ACC112 (cell line): ENCODE results near the gene SPIRE1.

Experiments used
- H2AFZ ChIP-seq: fragments of 200-600 bp; sonication (generic); one replicate; pipeline ENCODE4 v1.6.0; 2017; ENCODE audit warnings: antibody characterized with exemption, low read length; ENCODE audit not compliant: unreplicated experiment
- H3K27ac ChIP-seq: fragments of 200-600 bp; sonication (generic); 2 replicates; pipeline ENCODE4 v1.5.1; 2014; ENCODE audit warnings: low read depth, mild to moderate bottlenecking, antibody characterized with exemption, low read length, moderate library complexity
- H3K27me3 ChIP-seq: fragments of 200-600 bp; sonication (generic); 2 replicates; pipeline ENCODE4 v1.6.1; 2014; ENCODE audit warnings: mild to moderate bottlenecking, antibody characterized with exemption, low read length, moderate library complexity, mixed read lengths; ENCODE audit not compliant: insufficient read depth
- H3K36me3 ChIP-seq: fragments of 200-600 bp; sonication (generic); 2 replicates; pipeline ENCODE4 v1.6.1; 2016; ENCODE audit warnings: mild to moderate bottlenecking, antibody characterized with exemption, low read length, moderate library complexity, mixed read lengths; ENCODE audit not compliant: insufficient read depth
- H3K4me1 ChIP-seq: fragments of 200-600 bp; sonication (generic); one replicate; pipeline ENCODE4 v1.6.1; 2016; ENCODE audit warnings: low read length, mixed read lengths; ENCODE audit not compliant: insufficient read depth, unreplicated experiment, control insufficient read depth
- H3K4me3 ChIP-seq: fragments of 200-600 bp; sonication (generic); 2 replicates; pipeline ENCODE4 v1.5.1; 2014; ENCODE audit warnings: mild to moderate bottlenecking, low read depth, low read length
- H3K79me2 ChIP-seq: fragments of 200-600 bp; sonication (generic); one replicate; pipeline ENCODE4 v1.6.0; 2016; ENCODE audit warnings: low read length; ENCODE audit not compliant: control insufficient read depth, unreplicated experiment, insufficient read depth

SPIRE1 gene

GRCh38 chr18:12432196-12432595, 225.7 kb downstream of the SPIRE1 start:
- H3K79me2 ChIP-seq = no peaks in the 10 kb centered on the region
- H3K27ac ChIP-seq = no peak overlapping the region
- H3K4me3 ChIP-seq = no peak overlapping the region
- peaks cover 23% of the 10 kb centered on the region for H3K36me3 ChIP-seq
- H3K27me3 ChIP-seq = no peaks in the 10 kb centered on the region
- H3K4me1 ChIP-seq = no peaks in the 10 kb centered on the region
- no peak overlapping the region for H2AFZ ChIP-seq

GRCh38 chr18:12431561-12431960, 226.3 kb downstream of the SPIRE1 start:
- no peaks in the 10 kb centered on the region for H3K79me2 ChIP-seq
- H3K27me3 ChIP-seq = no peaks in the 10 kb centered on the region
- H3K36me3 ChIP-seq = peaks cover 30% of the 10 kb centered on the region
- H2AFZ ChIP-seq = no peak overlapping the region
- H3K27ac ChIP-seq = no peak overlapping the region
- no peak overlapping the region for H3K4me3 ChIP-seq
- no peaks in the 10 kb centered on the region for H3K4me1 ChIP-seq

- H2AFZ ChIP-seq = no peak overlapping the region
- no peaks in the 10 kb centered on the region for H3K4me1 ChIP-seq
- no peaks in the 10 kb centered on the region for H3K79me2 ChIP-seq
- peaks cover 31% of the 10 kb centered on the region for H3K36me3 ChIP-seq
- no peak overlapping the region for H3K4me3 ChIP-seq
- no peaks in the 10 kb centered on the region for H3K27me3 ChIP-seq
- H3K27ac ChIP-seq = no peak overlapping the region
Observed at GRCh38 chr18:12430137-12430990, 227.5 kb downstream of the SPIRE1 start.

- Histone ChIP-seq H3K36me3 (peaks cover 31% of the 10 kb centered on the region), H3K27me3 (no peaks in the 10 kb centered on the region), H3K4me3 (no peak overlapping the region), H3K4me1 (no peaks in the 10 kb centered on the region), H3K27ac (no peak overlapping the region), H2AFZ (no peak overlapping the region), H3K79me2 (no peaks in the 10 kb centered on the region)
Observed at GRCh38 chr18:12429556-12429955, 228.4 kb downstream of the SPIRE1 start.

GRCh38 chr18:12428923-12429322, 229.0 kb downstream of the SPIRE1 start:
- Histone ChIP-seq H3K4me3 (no peak overlapping the region), H3K4me1 (no peaks in the 10 kb centered on the region), H3K27ac (no peak overlapping the region), H3K79me2 (no peaks in the 10 kb centered on the region), H2AFZ (no peak overlapping the region), H3K27me3 (no peaks in the 10 kb centered on the region), H3K36me3 (peaks cover 31% of the 10 kb centered on the region)

GRCh38 chr18:12426924-12427323, 231.0 kb downstream of the SPIRE1 start:
- H2AFZ ChIP-seq = no peak overlapping the region
- H3K27ac ChIP-seq = no peak overlapping the region
- no peak overlapping the region for H3K4me3 ChIP-seq
- H3K79me2 ChIP-seq = no peaks in the 10 kb centered on the region
- peaks cover 25% of the 10 kb centered on the region for H3K36me3 ChIP-seq
- H3K27me3 ChIP-seq = no peaks in the 10 kb centered on the region
- no peaks in the 10 kb centered on the region for H3K4me1 ChIP-seq

- Histone ChIP-seq H3K36me3 (peaks cover 20% of the 10 kb centered on the region), H3K4me1 (peaks cover 4% of the 10 kb centered on the region), H3K27me3 (no peaks in the 10 kb centered on the region), H2AFZ (no peak overlapping the region), H3K79me2 (no peaks in the 10 kb centered on the region), H3K4me3 (no peak overlapping the region), H3K27ac (no peak overlapping the region)
Observed at GRCh38 chr18:12424252-12424651, 233.7 kb downstream of the SPIRE1 start.

- peaks cover 4% of the 10 kb centered on the region for H3K4me1 ChIP-seq
- H3K4me3 ChIP-seq = no peak overlapping the region
- no peak overlapping the region for H3K27ac ChIP-seq
- H3K36me3 ChIP-seq = peaks cover 20% of the 10 kb centered on the region
- no peaks in the 10 kb centered on the region for H3K79me2 ChIP-seq
- H2AFZ ChIP-seq = no peak overlapping the region
- H3K27me3 ChIP-seq = no peaks in the 10 kb centered on the region
Observed at GRCh38 chr18:12423820-12424219, 234.1 kb downstream of the SPIRE1 start.

- no peaks in the 10 kb centered on the region for H3K27me3 ChIP-seq
- no peak overlapping the region for H2AFZ ChIP-seq
- H3K4me3 ChIP-seq = no peak overlapping the region
- H3K27ac ChIP-seq = no peak overlapping the region
- H3K36me3 ChIP-seq = peaks cover 19% of the 10 kb centered on the region
- peaks cover 4% of the 10 kb centered on the region for H3K4me1 ChIP-seq
- peaks cover 2% of the 10 kb centered on the region for H3K79me2 ChIP-seq
Observed at GRCh38 chr18:12423393-12423792, 234.5 kb downstream of the SPIRE1 start.

GRCh38 chr18:12422936-12423335, 235.0 kb downstream of the SPIRE1 start:
- no peaks in the 10 kb centered on the region for H3K27me3 ChIP-seq
- no peak overlapping the region for H3K27ac ChIP-seq
- no peak overlapping the region for H3K4me3 ChIP-seq
- no peak overlapping the region for H2AFZ ChIP-seq
- H3K4me1 ChIP-seq = peaks cover 7% of the 10 kb centered on the region
- peaks cover 14% of the 10 kb centered on the region for H3K36me3 ChIP-seq
- peaks cover 2% of the 10 kb centered on the region for H3K79me2 ChIP-seq

GRCh38 chr18:12421732-12422131, 236.2 kb downstream of the SPIRE1 start:
- peaks cover 2% of the 10 kb centered on the region for H3K79me2 ChIP-seq
- peaks cover 7% of the 10 kb centered on the region for H3K4me1 ChIP-seq
- peaks cover 3% of the 10 kb centered on the region for H3K36me3 ChIP-seq
- H3K4me3 ChIP-seq = no peak overlapping the region
- no peak overlapping the region for H3K27ac ChIP-seq
- no peak overlapping the region for H2AFZ ChIP-seq
- H3K27me3 ChIP-seq = no peaks in the 10 kb centered on the region
